K562 (cell line): ENCODE results near the gene LRRC26. TPM values are rescaled to one million over a fixed set of nuclear protein-coding genes. Genes with fewer than 3 reads are reported as not detected.
A peak's percentile ranks its signal among the peaks of the same experiment; 100 is the strongest.

Experiments
- CBFA2T2 ChIP-seq: fragments of 450-650 bp; conservative IDR thresholded peaks from 2 replicates; pipeline ENCODE4 v1.6.1; 2017; ENCODE audit warnings: mild to moderate bottlenecking
- CHCHD3 ChIP-seq: fragments of 250-450 bp; sonication (Bioruptor Pico); IDR thresholded peaks from 2 replicates; pipeline ENCODE4 v2.1.2; 2022; ENCODE audit warnings: mild to moderate bottlenecking
- KLF10 ChIP-seq: fragments of 250-450 bp; sonication (Bioruptor Pico); IDR thresholded peaks from 2 replicates; pipeline ENCODE4 v1.6.1; 2021; ENCODE audit warnings: matching md5 sums
- KLF6 ChIP-seq: fragments of 250-450 bp; sonication (Bioruptor Pico); IDR thresholded peaks from 2 replicates; pipeline ENCODE4 v1.4.0; 2020; ENCODE audit warnings: mild to moderate bottlenecking, moderate library complexity, borderline replicate concordance
- PYGO2 ChIP-seq: fragments of 450-650 bp; IDR thresholded peaks from 2 replicates; pipeline ENCODE4 v1.6.1; 2016; ENCODE audit warnings: mild to moderate bottlenecking, missing genetic modification characterization, moderate library complexity, missing compliant biosample characterization
- RFX5 ChIP-seq: IDR thresholded peaks from 2 replicates; pipeline ENCODE4 v1.6.1; 2011; ENCODE audit warnings: low read depth, mild to moderate bottlenecking, improper control_type of control experiment, low read length
- STAT5B ChIP-seq: fragments of 250-450 bp; sonication (Bioruptor Pico); IDR thresholded peaks from 2 replicates; pipeline ENCODE4 v1.8.0; 2021; ENCODE audit warnings: mild to moderate bottlenecking, inconsistent platforms
- SUPT5H ChIP-seq: fragments of 450-650 bp; IDR thresholded peaks from 2 replicates; pipeline ENCODE4 v1.6.1; 2016
- ZNF696 ChIP-seq: fragments of 250-450 bp; sonication (Bioruptor Pico); conservative IDR thresholded peaks from 2 replicates; pipeline ENCODE4 v1.4.0; 2020; ENCODE audit warnings: mild to moderate bottlenecking, moderate library complexity
- polyA plus RNA-seq, 8 experiments: library from polyadenylated mRNA; depleted of rRNA in 4 of 8; stranded (reverse) in 5 of 8; unstranded in 3 of 8; fragments of >200 nt; fragmentation: Nextera tagmentation in 2 of 8; fragmentation: Illumina TruSeq in 1 of 8; extraction: Ambion mirVana in 2 of 8; extraction: Trizol in 1 of 8; gene quantifications; 2 replicates each; pipeline versions ENCODE4 v1.2.1 to v1.2.3, GENCODE V29; 2011 to 2014; ENCODE audit warnings: inconsistent platforms in 1 of 8, missing spikeins in 1 of 8
- total RNA-seq, 7 experiments: library from RNA; depleted of rRNA in 6 of 7; stranded (reverse); fragments of >200 nt in 6 of 7; fragmentation: Illumina TruSeq in 2 of 7; extraction: Trizol in 2 of 7; gene quantifications; 2 replicates each; pipeline versions ENCODE4 v1.2.1 to v1.2.3, GENCODE V29; 2011 to 2021; ENCODE audit warnings: low replicate concordance in 1 of 7
- TF ChIP-seq, protein P1 (sequence below): fragments of 250-450 bp; sonication (Bioruptor Pico); IDR thresholded peaks from 2 replicates; pipeline ENCODE4 v1.5.0; 2021; ENCODE audit warnings: mild to moderate bottlenecking, moderate library complexity
- TF ChIP-seq, protein P2 (sequence below), 3 experiments: fragments of 200-800 bp in 1 of 3; fragments of 250-450 bp in 1 of 3; fragments of 450-650 bp in 1 of 3; sonication (Bioruptor Pico) in 1 of 3; sonication (Bioruptor generic) in 1 of 3; formaldehyde crosslinking in 1 of 3; IDR thresholded peaks; 2 replicates each; pipeline versions ENCODE4 v1.6.1 to v1.8.0; 2016 to 2022; ENCODE audit warnings: mild to moderate bottlenecking in 2 of 3, missing genetic modification characterization in 2 of 3, missing compliant biosample characterization in 1 of 3, moderate library complexity in 1 of 3
- TF ChIP-seq, protein P3 (sequence below): fragments of 450-650 bp; formaldehyde crosslinking; IDR thresholded peaks from 2 replicates; pipeline ENCODE4 v1.4.0; 2020; ENCODE audit warnings: mild to moderate bottlenecking, moderate library complexity
- TF ChIP-seq, protein P4 (sequence below): sonication (generic); formaldehyde crosslinking; IDR thresholded peaks from 2 replicates; pipeline ENCODE4 v1.8.0; 2022; ENCODE audit warnings: mild to moderate bottlenecking, missing genetic modification reagents

LRRC26 gene
- total and polyA plus RNA-seq, 9 of the 15 experiments (the other 6 are each of a cell fraction or from before 2014, with no cell fraction given) = not detected

DNA sequence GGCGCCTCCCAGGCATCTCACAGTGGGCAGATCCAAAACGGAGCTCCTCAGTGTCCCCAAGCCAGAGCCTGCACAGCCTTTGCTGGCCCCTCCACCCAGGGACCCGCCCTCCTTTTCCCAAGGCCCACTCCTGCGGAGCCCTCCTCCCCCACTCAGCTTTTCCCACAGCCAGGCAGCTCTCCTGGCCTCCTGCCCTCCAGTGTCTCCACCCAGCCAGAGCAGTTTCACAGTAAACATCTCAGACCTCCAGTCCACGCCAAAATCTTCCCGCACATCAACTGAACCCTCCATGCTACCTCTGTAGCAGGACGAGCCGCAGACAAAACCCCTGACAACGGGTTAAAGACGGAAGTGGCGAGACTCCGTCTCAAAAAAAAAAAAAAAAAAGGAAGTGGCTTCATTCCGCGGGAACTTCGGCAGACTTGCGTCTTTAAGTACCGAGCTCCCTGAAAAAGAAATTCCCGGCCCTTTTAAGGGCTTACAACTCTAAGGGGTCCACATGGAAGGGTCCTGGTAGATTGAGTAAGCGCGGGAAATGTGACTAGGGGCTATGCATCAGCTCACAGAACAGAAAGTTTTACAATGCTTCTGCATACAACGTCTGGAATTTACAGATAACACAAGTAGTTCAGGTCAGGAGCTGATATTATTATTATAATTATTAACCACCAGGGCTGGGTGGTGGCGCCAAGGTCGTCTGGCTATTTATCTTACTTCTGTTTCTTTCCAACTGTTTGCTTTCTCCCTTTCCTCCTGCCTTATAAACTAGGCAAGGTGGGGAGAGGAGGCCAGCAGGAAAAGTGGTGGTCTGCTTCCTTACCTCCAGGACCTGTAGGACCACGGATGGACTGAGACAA lies 42.3 kb downstream of the LRRC26 start (continued):
- TF ChIP-seq KLF6 = no peak
- no peak for TF ChIP-seq KLF10 (CRISPR knock-in tag)
- TF ChIP-seq, protein P1, sequence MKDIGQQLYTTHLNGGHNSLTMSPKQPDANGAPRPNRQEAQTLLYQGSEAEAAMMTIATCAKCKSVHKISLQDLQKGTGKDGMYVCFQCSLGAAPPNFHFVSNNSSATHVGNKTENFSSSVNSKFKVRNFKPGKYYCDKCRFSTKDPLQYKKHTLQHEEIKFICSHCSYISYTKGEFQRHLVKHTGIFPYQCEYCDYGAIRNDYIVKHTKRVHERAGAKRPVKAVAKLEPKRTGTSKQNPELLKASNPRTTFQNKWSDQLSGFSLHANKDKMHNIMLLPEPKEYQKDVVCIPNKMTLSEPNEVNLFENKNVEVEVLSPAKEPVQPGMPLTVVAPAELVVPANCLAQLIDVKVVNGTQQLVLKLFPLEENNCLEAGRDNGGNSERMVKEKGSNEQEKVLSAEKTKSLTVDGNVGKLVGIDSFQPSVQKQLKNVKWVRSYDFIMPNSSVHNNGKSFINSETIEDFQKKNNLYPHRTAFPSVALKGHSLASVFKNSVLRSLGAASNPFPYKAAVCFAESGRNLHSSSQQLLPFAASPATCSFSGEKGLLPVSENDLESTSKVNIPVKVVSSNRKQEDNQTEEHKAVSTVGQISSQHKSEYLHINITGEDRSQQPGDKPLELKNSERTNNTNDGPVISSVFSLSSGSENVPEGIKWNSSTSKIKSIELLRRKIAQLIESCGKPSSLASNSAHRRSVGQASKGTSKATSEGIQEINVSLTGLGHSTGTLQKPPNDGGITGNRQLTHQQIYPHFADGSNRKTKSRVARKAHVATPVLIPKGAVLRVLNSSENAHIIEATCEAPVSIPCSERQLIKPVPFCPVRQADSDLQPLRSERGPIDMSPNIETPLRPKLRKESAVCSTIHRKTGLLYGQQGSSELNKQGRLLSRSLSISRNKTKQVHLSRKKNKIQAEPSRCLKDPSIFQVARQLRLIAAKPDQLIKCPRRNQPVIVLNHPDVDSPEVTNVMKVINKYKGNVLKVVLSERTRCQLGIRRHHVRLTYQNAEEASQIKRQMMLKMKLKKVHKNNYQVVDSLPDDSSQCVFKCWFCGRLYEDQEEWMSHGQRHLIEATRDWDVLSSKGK (CRISPR knock-in tag) = no peak
- TF ChIP-seq, protein P2, sequence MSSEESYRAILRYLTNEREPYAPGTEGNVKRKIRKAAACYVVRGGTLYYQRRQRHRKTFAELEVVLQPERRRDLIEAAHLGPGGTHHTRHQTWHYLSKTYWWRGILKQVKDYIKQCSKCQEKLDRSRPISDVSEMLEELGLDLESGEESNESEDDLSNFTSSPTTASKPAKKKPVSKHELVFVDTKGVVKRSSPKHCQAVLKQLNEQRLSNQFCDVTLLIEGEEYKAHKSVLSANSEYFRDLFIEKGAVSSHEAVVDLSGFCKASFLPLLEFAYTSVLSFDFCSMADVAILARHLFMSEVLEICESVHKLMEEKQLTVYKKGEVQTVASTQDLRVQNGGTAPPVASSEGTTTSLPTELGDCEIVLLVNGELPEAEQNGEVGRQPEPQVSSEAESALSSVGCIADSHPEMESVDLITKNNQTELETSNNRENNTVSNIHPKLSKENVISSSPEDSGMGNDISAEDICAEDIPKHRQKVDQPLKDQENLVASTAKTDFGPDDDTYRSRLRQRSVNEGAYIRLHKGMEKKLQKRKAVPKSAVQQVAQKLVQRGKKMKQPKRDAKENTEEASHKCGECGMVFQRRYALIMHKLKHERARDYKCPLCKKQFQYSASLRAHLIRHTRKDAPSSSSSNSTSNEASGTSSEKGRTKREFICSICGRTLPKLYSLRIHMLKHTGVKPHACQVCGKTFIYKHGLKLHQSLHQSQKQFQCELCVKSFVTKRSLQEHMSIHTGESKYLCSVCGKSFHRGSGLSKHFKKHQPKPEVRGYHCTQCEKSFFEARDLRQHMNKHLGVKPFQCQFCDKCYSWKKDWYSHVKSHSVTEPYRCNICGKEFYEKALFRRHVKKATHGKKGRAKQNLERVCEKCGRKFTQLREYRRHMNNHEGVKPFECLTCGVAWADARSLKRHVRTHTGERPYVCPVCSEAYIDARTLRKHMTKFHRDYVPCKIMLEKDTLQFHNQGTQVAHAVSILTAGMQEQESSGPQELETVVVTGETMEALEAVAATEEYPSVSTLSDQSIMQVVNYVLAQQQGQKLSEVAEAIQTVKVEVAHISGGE (CRISPR knock-in tag; IDR thresholded peaks at IDR 0.05) = peak in 2 of 3 experiments; percentile 36 to 96; a peak in 3 of 6 replicates
- no peak for TF ChIP-seq CHCHD3 (CRISPR knock-in tag)
- no peak for TF ChIP-seq STAT5B
- TF ChIP-seq, protein P3, sequence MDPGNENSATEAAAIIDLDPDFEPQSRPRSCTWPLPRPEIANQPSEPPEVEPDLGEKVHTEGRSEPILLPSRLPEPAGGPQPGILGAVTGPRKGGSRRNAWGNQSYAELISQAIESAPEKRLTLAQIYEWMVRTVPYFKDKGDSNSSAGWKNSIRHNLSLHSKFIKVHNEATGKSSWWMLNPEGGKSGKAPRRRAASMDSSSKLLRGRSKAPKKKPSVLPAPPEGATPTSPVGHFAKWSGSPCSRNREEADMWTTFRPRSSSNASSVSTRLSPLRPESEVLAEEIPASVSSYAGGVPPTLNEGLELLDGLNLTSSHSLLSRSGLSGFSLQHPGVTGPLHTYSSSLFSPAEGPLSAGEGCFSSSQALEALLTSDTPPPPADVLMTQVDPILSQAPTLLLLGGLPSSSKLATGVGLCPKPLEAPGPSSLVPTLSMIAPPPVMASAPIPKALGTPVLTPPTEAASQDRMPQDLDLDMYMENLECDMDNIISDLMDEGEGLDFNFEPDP = no peak
- no peak for TF ChIP-seq ZNF696
- TF ChIP-seq SUPT5H = 0 out of 2 replicates have a peak, but pooled peaks have one; percentile 40
- peak; percentile 39 for TF ChIP-seq CBFA2T2
- TF ChIP-seq, protein P4, sequence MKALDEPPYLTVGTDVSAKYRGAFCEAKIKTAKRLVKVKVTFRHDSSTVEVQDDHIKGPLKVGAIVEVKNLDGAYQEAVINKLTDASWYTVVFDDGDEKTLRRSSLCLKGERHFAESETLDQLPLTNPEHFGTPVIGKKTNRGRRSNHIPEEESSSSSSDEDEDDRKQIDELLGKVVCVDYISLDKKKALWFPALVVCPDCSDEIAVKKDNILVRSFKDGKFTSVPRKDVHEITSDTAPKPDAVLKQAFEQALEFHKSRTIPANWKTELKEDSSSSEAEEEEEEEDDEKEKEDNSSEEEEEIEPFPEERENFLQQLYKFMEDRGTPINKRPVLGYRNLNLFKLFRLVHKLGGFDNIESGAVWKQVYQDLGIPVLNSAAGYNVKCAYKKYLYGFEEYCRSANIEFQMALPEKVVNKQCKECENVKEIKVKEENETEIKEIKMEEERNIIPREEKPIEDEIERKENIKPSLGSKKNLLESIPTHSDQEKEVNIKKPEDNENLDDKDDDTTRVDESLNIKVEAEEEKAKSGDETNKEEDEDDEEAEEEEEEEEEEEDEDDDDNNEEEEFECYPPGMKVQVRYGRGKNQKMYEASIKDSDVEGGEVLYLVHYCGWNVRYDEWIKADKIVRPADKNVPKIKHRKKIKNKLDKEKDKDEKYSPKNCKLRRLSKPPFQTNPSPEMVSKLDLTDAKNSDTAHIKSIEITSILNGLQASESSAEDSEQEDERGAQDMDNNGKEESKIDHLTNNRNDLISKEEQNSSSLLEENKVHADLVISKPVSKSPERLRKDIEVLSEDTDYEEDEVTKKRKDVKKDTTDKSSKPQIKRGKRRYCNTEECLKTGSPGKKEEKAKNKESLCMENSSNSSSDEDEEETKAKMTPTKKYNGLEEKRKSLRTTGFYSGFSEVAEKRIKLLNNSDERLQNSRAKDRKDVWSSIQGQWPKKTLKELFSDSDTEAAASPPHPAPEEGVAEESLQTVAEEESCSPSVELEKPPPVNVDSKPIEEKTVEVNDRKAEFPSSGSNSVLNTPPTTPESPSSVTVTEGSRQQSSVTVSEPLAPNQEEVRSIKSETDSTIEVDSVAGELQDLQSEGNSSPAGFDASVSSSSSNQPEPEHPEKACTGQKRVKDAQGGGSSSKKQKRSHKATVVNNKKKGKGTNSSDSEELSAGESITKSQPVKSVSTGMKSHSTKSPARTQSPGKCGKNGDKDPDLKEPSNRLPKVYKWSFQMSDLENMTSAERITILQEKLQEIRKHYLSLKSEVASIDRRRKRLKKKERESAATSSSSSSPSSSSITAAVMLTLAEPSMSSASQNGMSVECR (CRISPR knock-in tag) = no peak
- TF ChIP-seq RFX5 = no peak
- TF ChIP-seq PYGO2 (tag) = no peak
